IPS DF 6.9 (cell line): Measurements from ENCODE around the gene SYNGR2.

Experiments
- DNase-seq: peaks from one replicate; pipeline ENCODE4 v3.0.0-alpha.2; 2013; ENCODE audit warnings: low read depth, low spot score
- H3K27ac ChIP-seq: one replicate; pipeline ENCODE4 v1.5.1; 2013; ENCODE audit warnings: low read length, control low read depth
- H3K27me3 ChIP-seq: 2 replicates; pipeline ENCODE4 v1.6.1; 2013; ENCODE audit warnings: mild to moderate bottlenecking, low read length; ENCODE audit not compliant: control insufficient read depth, insufficient read depth
- H3K36me3 ChIP-seq: 2 replicates; pipeline ENCODE4 v1.6.1; 2013; ENCODE audit warnings: low read length; ENCODE audit not compliant: control insufficient read depth, insufficient read depth
- H3K4me1 ChIP-seq: 2 replicates; pipeline ENCODE4 v1.6.1; 2013; ENCODE audit warnings: low read length; ENCODE audit not compliant: control insufficient read depth, insufficient read depth
- H3K4me3 ChIP-seq: 2 replicates; pipeline ENCODE4 v1.5.1; 2013; ENCODE audit warnings: mild to moderate bottlenecking, low read length
- H3K9me3 ChIP-seq: 2 replicates; pipeline ENCODE4 v1.6.1; 2013; ENCODE audit warnings: low read length, inconsistent platforms; ENCODE audit not compliant: control insufficient read depth, insufficient read depth
- WGBS: extraction: QIAGEN DNeasy Blood & Tissue Kit; methylation state at CpG from one replicate; pipeline ENCODE4 v1.1.7; 2013; ENCODE audit warnings: mixed read lengths, missing lambda C conversion rate; ENCODE audit not compliant: insufficient read length, insufficient coverage; 5-methylcytosine and 5-hydroxymethylcytosine counted together

Gene SYNGR2

GRCh38 chr17:78185981-78186691, 17.8 kb downstream of the SYNGR2 start:
- peaks cover 22% of the 10 kb centered on the region for H3K36me3 ChIP-seq
- peak overlapping the region; percentile 82; the same call in 1 of the 2 replicates for H3K4me3 ChIP-seq
- H3K9me3 ChIP-seq: no peaks in the 10 kb centered on the region
- H3K27me3 ChIP-seq: no peaks in the 10 kb centered on the region
- H3K27ac ChIP-seq: no peak overlapping the region
- no peak for DNase-seq
- 0 out of 2 replicates have a peak, but pooled peaks cover 5% of the 10 kb centered on the region for H3K4me1 ChIP-seq
- WGBS: no CpG with 5 or more reads among the region's 10 CpGs

GRCh38 chr17:78186692-78187595, 18.6 kb downstream of the SYNGR2 start, which contains the start of the genes AFMID and TK1:
Gene AFMID, plus strand, starts transcription at chr17:78187362. Its CDS starts 9 bp downstream, at chr17:78187371.
Gene TK1, minus strand, starts transcription at chr17:78187052. Its CDS starts 58 bp downstream, at chr17:78186994.
- Histone ChIP-seq H3K4me3 (peak within 1 kb of the TSS; percentile 82), H3K4me1 (0 out of 2 replicates have a peak, but pooled peaks cover 5% of the 10 kb centered on the region), H3K27ac (no peak within 1 kb of the TSS), H3K9me3 (no peaks in the 10 kb centered on the region), H3K27me3 (no peaks in the 10 kb centered on the region), H3K36me3 (peaks cover 21% of the 10 kb centered on the region)
- no CpG with 5 or more reads among the region's 57 CpGs for WGBS
- DNase-seq: peak; percentile 92

DNA sequence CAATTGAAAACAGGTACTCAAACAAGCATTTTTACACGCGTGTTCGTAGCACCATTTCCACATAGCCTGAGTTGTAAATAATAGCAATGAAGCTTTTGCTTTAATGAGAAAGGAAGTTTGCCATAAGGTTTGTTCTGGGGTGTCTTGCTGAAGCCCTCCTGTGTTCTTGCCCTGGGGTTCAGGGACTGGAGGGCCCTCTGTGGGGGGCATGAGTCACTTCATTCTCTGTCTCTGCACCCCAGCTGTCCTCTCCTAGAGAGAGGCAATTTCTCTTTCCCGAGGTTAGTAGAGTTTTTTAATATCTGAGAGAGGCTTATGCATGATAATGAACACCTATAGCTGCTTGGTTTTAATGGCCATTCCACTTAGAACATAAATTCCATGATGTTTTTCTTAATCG, 28.3 kb downstream of the SYNGR2 start:
- no peaks in the 10 kb centered on the region for H3K27me3 ChIP-seq
- DNase-seq: no peak
- no peaks in the 10 kb centered on the region for H3K36me3 ChIP-seq
- H3K27ac ChIP-seq: no peak overlapping the region
- no peak overlapping the region for H3K4me3 ChIP-seq
- no peaks in the 10 kb centered on the region for H3K9me3 ChIP-seq
- H3K4me1 ChIP-seq: peaks cover 4% of the 10 kb centered on the region
- WGBS: no CpG with 5 or more reads among the region's 5 CpGs

DNA sequence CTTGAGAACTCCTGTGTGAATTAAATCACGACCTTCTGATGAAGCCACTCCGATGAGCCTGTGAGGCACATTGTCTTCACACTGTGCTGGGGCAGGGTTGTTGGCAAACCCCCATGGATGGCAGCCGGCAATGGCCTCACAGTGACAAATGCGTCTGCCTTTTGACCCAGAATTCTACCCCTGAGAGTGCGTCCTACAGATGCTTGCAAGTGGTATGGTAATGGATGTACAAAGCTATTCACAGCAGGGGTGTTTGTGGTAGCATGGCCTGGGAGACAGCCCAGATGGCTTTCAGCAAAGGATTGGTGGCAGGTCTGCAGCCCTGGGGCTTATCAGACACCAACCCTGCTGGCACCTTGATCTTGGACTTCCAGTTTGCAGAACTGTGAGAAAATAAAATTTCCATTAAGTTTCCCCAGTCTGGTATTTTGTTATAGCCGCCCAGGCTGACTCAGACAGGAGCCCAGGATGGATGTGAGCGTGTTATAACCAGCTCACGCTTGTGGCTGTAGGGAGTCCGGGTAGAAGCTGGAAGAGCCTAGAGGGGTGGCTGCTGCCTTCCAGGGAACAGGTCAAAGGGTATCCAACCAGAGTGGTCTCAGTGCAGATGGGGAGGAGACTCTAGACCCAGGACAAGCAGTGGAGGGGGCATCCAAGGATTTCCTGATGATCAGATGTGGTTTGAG, 28.9 kb downstream of the SYNGR2 start:
- DNase-seq: no peak
- no CpG with 5 or more reads among the region's 9 CpGs for WGBS
- Histone ChIP-seq H3K4me1 (peaks cover 4% of the 10 kb centered on the region), H3K36me3 (no peaks in the 10 kb centered on the region), H3K9me3 (no peaks in the 10 kb centered on the region), H3K27ac (no peak overlapping the region), H3K27me3 (no peaks in the 10 kb centered on the region), H3K4me3 (no peak overlapping the region)

DNA sequence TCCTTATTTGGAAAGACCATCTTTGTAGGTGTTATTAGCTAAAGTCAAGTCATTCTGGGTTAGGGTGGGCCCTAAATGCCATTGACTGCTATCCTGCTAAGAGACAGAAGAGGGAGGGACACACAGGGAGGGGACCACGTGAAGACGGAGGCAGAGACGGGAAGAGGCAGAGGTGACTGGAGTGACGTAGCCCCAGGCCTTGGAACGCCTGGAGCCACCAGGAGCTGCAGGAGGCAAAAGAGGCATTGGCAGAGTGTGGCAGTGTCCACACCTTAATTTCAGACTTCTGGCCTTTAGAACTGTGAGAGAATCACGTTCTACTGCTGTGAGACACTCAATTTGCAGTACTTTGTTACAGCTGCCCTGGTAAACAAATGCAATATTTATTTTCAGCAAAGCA, 32.1 kb downstream of the SYNGR2 start:
- Histone ChIP-seq H3K27ac (no peak overlapping the region), H3K36me3 (peaks cover 3% of the 10 kb centered on the region), H3K4me3 (no peak overlapping the region), H3K27me3 (no peaks in the 10 kb centered on the region), H3K9me3 (no peaks in the 10 kb centered on the region), H3K4me1 (peaks cover 4% of the 10 kb centered on the region)
- no CpG with 5 or more reads among the region's 6 CpGs for WGBS
- no peak for DNase-seq

DNA sequence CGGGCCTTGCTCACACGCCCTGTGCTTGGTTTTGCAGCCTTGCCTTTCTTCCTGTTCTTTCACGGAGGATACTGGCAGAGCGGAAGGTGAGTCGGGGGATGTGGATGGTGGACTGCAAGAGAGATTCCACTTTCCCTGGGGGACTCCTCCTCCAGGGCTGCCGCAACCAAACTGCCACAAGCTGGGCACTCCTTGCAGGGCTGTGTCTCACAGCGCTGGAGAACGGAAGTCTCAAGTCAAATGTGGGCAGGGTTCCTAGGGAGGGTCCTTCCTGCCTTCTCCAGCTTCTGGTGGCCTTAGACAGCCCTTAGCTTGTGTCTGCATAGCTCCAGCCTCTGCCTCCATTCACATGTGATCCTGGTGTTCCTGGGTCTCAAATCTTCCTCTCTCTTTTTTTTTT, 34.3 kb downstream of the SYNGR2 start:
- H3K27me3 ChIP-seq: no peaks in the 10 kb centered on the region
- H3K4me1 ChIP-seq: peaks cover 2% of the 10 kb centered on the region; the same call in 1 of the 2 replicates
- WGBS: no CpG with 5 or more reads among the region's 8 CpGs
- DNase-seq: no peak
- H3K9me3 ChIP-seq: no peaks in the 10 kb centered on the region
- peaks cover 3% of the 10 kb centered on the region for H3K36me3 ChIP-seq
- no peak overlapping the region for H3K27ac ChIP-seq
- H3K4me3 ChIP-seq: no peak overlapping the region

DNA sequence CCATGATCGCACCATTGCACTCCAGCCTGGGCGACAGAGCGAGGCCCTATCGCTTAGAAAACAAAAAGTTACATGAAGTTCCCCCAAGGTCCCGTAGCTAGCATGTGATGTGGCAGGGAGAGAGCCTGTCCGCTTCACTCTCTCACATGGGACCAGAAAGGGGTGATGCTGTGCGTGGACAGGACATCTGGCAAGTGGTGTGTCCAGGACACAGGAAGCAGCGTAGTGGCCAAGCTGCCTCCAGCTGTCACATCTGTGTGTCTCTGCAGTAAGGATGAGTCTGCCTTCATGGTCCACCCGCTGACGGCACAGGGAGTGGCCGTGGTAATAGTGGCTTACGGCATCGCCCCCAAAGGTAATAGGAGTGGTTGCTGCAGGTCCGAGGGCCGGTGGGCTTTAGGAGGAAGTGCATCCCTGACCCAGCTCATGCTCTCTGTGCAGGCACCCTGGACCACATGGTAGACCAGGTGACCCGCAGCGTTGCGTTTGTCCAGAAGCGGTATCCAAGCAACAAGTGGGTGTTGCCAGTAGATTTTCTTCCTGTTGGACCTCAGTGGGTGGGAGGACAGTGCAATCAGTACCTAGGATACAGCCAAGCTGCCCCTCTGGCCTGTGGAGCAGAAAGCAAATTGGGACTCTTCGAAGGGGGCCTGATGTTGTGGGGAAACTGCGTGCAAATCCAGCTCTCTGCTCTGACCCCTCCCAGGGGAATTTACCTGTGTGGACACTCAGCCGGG, 36.2 kb downstream of the SYNGR2 start:
- peaks cover 3% of the 10 kb centered on the region for H3K36me3 ChIP-seq
- no peak overlapping the region for H3K4me3 ChIP-seq
- WGBS: no CpG with 5 or more reads among the region's 22 CpGs
- H3K27me3 ChIP-seq: no peaks in the 10 kb centered on the region
- H3K9me3 ChIP-seq: no peaks in the 10 kb centered on the region
- H3K27ac ChIP-seq: no peak overlapping the region
- no peak for DNase-seq
- H3K4me1 ChIP-seq: no peaks in the 10 kb centered on the region

GRCh38 chr17:78205124-78205775, 36.9 kb downstream of the SYNGR2 start:
- Histone ChIP-seq H3K27ac (no peak overlapping the region), H3K4me1 (no peaks in the 10 kb centered on the region), H3K4me3 (no peak overlapping the region), H3K9me3 (no peaks in the 10 kb centered on the region), H3K36me3 (peaks cover 3% of the 10 kb centered on the region), H3K27me3 (no peaks in the 10 kb centered on the region)
- no peak for DNase-seq
- no CpG with 5 or more reads among the region's 17 CpGs for WGBS

DNA sequence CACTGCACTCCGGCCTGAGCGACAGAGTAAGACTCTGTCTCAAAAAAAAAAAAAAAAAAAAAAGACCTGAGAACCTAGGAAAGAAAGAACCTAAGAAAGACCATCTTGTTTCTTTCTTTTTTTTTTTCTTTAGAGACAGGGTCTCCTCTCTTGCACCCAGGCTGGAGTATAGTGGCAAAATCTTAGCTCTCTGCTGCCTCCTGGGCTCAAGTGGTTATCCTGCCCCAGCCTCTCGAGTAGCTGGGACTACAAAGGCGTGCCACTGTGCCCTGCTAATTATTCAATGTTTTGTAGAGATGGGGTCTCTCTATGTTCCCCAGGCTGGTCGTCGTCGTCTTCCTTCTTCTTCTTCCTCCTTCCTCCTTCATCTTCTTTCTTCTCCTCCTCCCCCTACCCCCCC, 37.9 kb downstream of the SYNGR2 start:
- Histone ChIP-seq H3K27ac (no peak overlapping the region), H3K27me3 (no peaks in the 10 kb centered on the region), H3K4me3 (no peak overlapping the region), H3K9me3 (no peaks in the 10 kb centered on the region), H3K4me1 (no peaks in the 10 kb centered on the region), H3K36me3 (peaks cover 3% of the 10 kb centered on the region)
- no peak for DNase-seq
- WGBS: no CpG with 5 or more reads among the region's 7 CpGs
